ENCODE results near the gene SPOCK2. TPM values are rescaled to one million over a fixed set of nuclear protein-coding genes. Genes with fewer than 3 reads are reported as not detected.

Gene SPOCK2
- total RNA-seq, 4 donors from 2014 or later = 0.65 to 3.9 (median 3.5) TPM

DNA sequence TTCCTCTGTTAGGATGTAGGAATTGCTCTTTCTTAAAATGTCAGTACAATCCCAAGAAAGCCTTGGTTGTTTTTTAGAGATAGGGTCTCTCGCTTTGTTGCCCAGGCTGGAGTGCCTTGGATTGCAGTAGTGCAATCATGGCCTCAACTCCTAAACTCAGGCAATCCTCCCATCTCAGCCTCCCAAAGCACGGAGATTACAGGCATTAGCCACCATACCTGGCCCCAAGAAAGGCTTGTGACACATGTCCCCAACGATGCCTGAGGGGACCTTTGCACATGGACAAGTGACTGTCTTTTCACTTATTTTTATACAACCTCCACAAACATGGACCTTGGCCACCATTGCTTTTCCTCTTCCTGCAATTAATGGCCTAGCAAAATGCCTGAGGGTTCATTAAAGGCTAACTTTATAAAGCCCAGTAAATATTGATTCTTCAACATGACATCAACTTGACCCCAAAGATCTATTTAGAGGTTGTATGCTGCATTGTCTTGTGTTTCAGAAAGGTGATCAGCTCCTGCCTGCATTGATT is 10.0 kb upstream of the SPOCK2 start:
- no peak overlapping the region for H3K4me3 ChIP-seq (ENCODE audit: low read depth, poor library complexity, severe bottlenecking)
- DNase-seq (ENCODE audit: low spot score in 2 of 2) = no peak
- intact Hi-C loops (cut with DNase I; ENCODE audit: low total_unique reads) = no loop called here
- 92 to 97% methylated on average over 3 of the region's 3 CpGs for whole genome bisulfite sequencing, 2 donors
- no peak for TF ChIP-seq POLR2A (IDR thresholded peaks at IDR 0.05)
- TF ChIP-seq, protein P1, sequence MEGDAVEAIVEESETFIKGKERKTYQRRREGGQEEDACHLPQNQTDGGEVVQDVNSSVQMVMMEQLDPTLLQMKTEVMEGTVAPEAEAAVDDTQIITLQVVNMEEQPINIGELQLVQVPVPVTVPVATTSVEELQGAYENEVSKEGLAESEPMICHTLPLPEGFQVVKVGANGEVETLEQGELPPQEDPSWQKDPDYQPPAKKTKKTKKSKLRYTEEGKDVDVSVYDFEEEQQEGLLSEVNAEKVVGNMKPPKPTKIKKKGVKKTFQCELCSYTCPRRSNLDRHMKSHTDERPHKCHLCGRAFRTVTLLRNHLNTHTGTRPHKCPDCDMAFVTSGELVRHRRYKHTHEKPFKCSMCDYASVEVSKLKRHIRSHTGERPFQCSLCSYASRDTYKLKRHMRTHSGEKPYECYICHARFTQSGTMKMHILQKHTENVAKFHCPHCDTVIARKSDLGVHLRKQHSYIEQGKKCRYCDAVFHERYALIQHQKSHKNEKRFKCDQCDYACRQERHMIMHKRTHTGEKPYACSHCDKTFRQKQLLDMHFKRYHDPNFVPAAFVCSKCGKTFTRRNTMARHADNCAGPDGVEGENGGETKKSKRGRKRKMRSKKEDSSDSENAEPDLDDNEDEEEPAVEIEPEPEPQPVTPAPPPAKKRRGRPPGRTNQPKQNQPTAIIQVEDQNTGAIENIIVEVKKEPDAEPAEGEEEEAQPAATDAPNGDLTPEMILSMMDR (IDR thresholded peaks at IDR 0.05) = no peak

DNA sequence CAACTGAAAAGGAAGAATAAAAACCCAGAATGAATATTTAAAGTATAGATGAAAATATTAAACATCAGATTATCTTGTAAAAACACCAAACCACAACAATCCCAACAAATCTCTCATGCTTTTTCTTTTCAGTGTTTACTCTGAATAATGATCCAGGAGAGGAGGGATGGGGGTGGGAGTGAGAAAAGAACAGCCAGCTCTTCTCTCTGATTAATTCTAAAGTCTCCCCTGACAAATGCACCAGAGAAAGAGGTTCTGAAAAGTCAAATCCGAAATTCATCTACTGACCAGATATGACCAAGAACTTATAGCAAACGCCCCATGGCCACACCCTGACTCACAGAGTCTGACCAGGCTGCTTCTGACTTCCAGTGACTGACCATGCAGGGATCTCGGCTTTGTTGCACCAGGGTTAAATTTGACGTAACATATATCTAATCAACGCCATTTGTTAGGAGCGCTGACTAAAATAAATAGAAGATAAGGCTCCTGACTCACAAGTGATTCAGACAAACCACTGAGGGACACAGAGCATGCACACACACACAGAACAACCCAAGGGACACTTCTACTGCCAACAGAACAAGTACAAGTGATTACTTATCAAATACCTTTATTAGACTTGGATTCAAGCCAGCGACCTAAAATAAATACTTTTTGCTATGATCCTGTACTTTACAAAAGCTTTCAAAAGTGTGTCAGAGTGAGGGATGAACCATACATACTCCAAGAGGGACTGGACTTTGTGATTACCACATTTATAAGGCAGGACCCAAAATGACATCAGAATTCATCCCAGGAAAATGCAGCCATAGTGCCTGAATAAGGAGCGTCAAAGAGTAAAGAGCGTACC is 9.3 kb upstream of the SPOCK2 start:
- no peak overlapping the region for H3K4me3 ChIP-seq (ENCODE audit: low read depth, poor library complexity, severe bottlenecking)
- TF ChIP-seq POLR2A (IDR thresholded peaks at IDR 0.05) = no peak
- TF ChIP-seq, protein P1 (IDR thresholded peaks at IDR 0.05) = no peak
- intact Hi-C loops (cut with DNase I; ENCODE audit: low total_unique reads) = no loop called here
- no peak for DNase-seq (ENCODE audit: low spot score in 2 of 2)
- 85 to 86% methylated on average over 9 of the region's 9 CpGs for WGBS, 2 donors

DNA sequence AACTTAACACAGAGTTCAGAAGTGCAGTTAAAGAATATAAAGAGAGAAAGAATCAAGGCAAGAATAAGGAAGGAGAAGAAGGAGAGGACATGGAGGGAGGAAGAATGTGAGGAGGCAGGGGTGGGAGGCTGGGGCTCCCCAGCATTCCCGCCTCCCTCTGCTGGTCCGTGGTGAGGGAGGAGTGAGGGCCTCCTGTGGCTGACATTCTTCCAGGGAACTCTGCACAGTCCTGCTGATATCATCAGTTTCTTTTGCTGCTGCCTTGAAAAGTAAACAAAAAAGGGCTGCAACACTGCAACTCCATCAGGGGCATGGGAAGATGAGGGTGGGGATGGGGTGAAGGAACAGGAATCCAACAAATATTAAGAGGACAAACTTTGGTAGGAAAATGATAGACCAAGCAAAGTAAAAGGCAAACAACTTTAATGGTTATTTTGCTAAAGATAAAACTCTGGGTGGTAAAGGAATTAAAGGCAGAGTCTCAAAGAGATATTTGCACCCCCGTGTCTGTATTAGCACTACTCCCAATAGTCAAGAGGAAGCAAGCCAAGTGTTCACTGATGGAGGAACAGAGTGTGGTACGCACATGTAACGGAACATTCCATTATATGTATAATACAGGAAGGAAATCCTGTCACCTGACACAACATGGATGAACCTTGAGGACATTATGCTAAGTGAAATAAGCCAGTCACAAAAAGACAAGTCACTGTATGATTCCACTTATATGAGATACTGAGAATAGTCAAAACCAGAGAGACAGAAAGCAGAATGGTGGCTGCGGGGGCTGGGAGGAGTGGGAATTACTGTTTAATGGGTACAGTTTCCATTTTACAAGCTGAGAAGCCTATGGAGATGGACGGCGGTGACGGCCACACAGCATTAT is 8.0 kb upstream of the SPOCK2 start:
- WGBS, 2 donors = 82 to 86% methylated on average over 9 of the region's 9 CpGs
- intact Hi-C loops (cut with DNase I; ENCODE audit: low total_unique reads) = no loop called here
- H3K4me3 ChIP-seq (ENCODE audit: low read depth, poor library complexity, severe bottlenecking) = no peak overlapping the region
- TF ChIP-seq, protein P1 (IDR thresholded peaks at IDR 0.05) = no peak
- TF ChIP-seq POLR2A (IDR thresholded peaks at IDR 0.05) = no peak
- no peak for DNase-seq (ENCODE audit: low spot score in 2 of 2)

DNA sequence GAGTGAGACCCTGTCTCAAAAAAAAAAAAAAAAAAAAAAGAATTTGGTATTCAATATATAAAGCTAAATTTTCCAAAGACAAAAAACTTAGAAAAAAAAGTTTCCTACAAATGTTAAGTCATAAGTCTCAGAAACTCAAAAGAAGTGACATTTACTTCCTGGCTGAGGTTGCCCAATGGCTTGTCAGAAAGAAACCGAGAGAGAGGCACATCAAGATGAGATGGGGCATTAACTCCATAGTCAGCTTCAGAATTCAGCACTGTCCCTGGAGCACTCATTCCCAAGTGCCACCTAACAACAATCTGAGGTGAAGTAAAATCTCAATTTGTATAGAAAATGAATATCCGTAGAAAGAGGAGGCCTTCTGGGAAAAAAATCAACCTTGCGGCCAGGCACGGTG is 6.8 kb upstream of the SPOCK2 start:
- no peak for DNase-seq (ENCODE audit: low spot score in 2 of 2)
- intact Hi-C loops (cut with DNase I; ENCODE audit: low total_unique reads) = no loop called here
- WGBS, 2 donors = 96 to 97% methylated on average over 4 of the region's 4 CpGs
- no peak overlapping the region for H3K4me3 ChIP-seq (ENCODE audit: low read depth, poor library complexity, severe bottlenecking)
- TF ChIP-seq, protein P1 (IDR thresholded peaks at IDR 0.05) = no peak
- no peak for TF ChIP-seq POLR2A (IDR thresholded peaks at IDR 0.05)

DNA sequence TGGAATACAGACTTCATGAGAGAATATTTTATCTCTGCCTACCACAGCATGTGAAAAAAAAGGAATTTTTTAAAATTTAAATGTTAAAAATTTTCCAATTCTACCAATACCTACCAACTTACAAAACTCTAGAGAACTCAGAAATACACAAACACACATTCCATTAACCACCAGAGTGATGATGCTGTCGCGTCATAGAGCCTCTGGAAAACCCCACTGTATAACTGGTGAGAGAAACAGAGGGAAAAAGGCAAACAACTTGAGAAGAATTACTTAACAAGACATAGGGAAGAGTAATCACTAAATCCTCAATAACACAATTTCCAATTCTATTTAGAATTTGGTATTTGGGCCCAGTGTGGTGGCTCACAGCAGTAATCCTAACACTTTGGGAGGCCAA is 6.2 kb upstream of the SPOCK2 start:
- WGBS, 2 donors = 93 to 97% methylated on average over 2 of the region's 2 CpGs
- intact Hi-C loops (cut with DNase I; ENCODE audit: low total_unique reads) = no loop called here
- no peak for TF ChIP-seq POLR2A (IDR thresholded peaks at IDR 0.05)
- TF ChIP-seq, protein P1 (IDR thresholded peaks at IDR 0.05) = no peak
- no peak overlapping the region for H3K4me3 ChIP-seq (ENCODE audit: low read depth, poor library complexity, severe bottlenecking)
- no peak for DNase-seq (ENCODE audit: low spot score in 2 of 2)

Measured in lower leg skin (tissue), 4 donors.